ENCODE data around the gene ZMYND8.

DNA sequence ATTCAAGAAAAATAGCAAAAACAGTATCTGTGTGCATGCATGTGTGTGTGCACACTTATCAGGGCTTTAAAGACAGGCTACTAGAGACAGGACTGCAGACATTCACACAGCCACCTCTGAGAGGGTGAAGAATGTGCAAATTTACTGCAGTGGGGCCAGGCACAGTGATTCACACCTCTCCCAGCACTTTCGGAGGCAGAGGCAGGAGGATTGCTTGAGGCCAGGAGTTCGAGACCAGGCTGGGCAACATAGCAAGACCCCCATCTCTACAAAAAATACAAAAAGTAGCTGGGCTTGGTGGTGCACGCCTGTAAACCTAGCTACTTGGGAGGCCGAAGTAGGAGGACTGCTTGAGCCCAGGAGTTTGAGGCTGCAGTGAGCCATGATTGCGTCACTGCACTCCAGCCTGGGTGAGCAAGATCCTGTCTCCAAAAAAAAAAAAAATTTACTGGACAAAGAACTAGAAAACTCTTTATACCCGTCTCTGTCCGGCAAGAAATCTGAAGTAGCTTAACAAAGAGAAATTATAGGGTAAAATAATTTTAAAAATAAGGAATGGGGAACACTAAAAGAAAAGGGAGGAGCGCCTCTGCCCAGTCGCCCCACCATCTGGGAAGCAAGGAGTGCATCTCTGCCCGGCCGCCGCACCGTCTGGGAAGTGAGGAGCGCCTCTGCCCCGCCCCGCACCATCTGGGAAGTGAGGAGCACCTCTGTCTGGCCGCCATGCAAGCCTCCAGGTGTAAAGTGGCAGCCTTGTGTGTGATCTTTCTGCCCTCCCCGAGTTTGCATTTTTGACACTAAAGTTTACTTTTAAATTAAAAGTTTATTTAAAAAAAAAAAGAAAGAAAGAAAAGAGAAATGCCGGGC, 105.1 kb downstream of the ZMYND8 start:
- no peak for TF ChIP-seq CTCF (IDR thresholded peaks at IDR 0.05)
- TF ChIP-seq POLR2A (IDR thresholded peaks at IDR 0.05): no peak

Data from Peyer's patch (tissue), 4 donors.